ENCODE measurements around the gene PPP2R2C. TPM values are rescaled to one million over a fixed set of nuclear protein-coding genes. Genes with fewer than 3 reads are reported as not detected.

The PPP2R2C gene
- total and polyA plus RNA-seq, 2 of the 4 experiments (the other 2 are of a cell fraction), result 0.03 TPM; not detected in 1

DNA sequence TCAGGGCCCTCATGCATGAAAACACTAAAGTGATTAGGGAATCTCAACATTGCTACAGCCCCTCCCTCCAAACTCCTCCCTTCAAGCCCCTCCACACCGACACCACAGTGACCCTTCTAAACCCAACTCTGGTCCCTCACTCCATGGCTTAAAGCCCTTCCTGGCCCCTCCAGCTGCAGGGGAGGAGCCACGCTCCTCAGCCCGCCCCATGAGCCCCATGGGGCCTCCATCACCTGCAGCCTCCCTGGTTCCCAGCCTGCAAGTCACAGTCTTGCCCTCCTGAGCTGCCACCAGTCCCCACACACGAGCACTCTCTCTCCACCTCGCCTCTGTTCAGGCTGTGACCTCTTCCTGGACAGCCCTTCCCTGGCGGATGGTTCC, 31.2 kb downstream of the PPP2R2C start:
- dilution Hi-C loops (cut with HindIII; ENCODE audit: low sequenced_read_pairs, unreplicated experiment) (no loop called here), in situ Hi-C loops (cut with MboI; ENCODE audit: low sequenced_read_pairs) (loop anchor here (25.0 kb wide), 1 partner anchor 404 kb away; no protein-coding TSS in a partner anchor), intact Hi-C loops (cut with micrococcal nuclease) (no loop called here)
- no peak overlapping the region for H2BK15ac ChIP-seq (ENCODE audit: low read depth, low read length)
- no CpG with 5 or more reads among the region's 6 CpGs for WGBS, 2 experiments (ENCODE audit: extremely low coverage in 2 of 2, insufficient read length in 1 of 2)
- no peak overlapping the region for H3K14ac ChIP-seq (replicated peaks; ENCODE audit: low read depth, low read length)
- no TSS peak for BruUV-seq (replicated peaks)
- no peaks in the 10 kb centered on the region for H3K36me3 ChIP-seq (ENCODE audit: control insufficient read depth, insufficient read depth, low read length)
- no peak overlapping the region for H2BK120ac ChIP-seq (ENCODE audit: low read depth, low read length)
- H4K5ac ChIP-seq (ENCODE audit: low read depth, low read length), result no peak overlapping the region
- CTCF ChIA-PET, result no interaction called here
- no peak overlapping the region for H2AFZ ChIP-seq (replicated peaks; ENCODE audit: low read length, poor library complexity)
- DNase-seq (no peak), ATAC-seq (ENCODE audit: low read depth) (no peak)
- H2AK5ac ChIP-seq (ENCODE audit: low read depth, low read length), result no peak overlapping the region
- H4K20me1 ChIP-seq (ENCODE audit: insufficient read depth, low read length), result no peaks in the 10 kb centered on the region
- no peak overlapping the region for H3K27ac ChIP-seq (ENCODE audit: insufficient read depth, low read length)
- no peaks in the 10 kb centered on the region for H3K79me1 ChIP-seq (ENCODE audit: low read depth in 1 of 2, low read length in 2 of 2)
- no peak overlapping the region for H3K9ac ChIP-seq (ENCODE audit: low read depth, low read length)
- H3K4me1 ChIP-seq (ENCODE audit: control insufficient read depth, insufficient read depth, low read length), result no peaks in the 10 kb centered on the region
- no peak overlapping the region for H3K4me2 ChIP-seq (ENCODE audit: low read depth, low read length)
- no peaks in the 10 kb centered on the region for H3K9me1 ChIP-seq (ENCODE audit: insufficient read depth, low read length)
- no peak overlapping the region for H4K91ac ChIP-seq (ENCODE audit: insufficient read depth, low read depth, low read length)
- no peak overlapping the region for H2BK20ac ChIP-seq (ENCODE audit: low read depth, low read length)
- H2BK5ac ChIP-seq (ENCODE audit: low read depth, low read length, poor library complexity, severe bottlenecking), result no peak overlapping the region
- POLR2A ChIA-PET (ENCODE audit: unreplicated experiment), result no interaction called here
- TF ChIP-seq, protein P1, sequence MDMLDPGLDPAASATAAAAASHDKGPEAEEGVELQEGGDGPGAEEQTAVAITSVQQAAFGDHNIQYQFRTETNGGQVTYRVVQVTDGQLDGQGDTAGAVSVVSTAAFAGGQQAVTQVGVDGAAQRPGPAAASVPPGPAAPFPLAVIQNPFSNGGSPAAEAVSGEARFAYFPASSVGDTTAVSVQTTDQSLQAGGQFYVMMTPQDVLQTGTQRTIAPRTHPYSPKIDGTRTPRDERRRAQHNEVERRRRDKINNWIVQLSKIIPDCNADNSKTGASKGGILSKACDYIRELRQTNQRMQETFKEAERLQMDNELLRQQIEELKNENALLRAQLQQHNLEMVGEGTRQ (IDR thresholded peaks at IDR 0.05; ENCODE audit: low read depth, low read length), result no peak
- TF ChIP-seq, protein P2, sequence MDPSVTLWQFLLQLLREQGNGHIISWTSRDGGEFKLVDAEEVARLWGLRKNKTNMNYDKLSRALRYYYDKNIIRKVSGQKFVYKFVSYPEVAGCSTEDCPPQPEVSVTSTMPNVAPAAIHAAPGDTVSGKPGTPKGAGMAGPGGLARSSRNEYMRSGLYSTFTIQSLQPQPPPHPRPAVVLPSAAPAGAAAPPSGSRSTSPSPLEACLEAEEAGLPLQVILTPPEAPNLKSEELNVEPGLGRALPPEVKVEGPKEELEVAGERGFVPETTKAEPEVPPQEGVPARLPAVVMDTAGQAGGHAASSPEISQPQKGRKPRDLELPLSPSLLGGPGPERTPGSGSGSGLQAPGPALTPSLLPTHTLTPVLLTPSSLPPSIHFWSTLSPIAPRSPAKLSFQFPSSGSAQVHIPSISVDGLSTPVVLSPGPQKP (IDR thresholded peaks at IDR 0.05; ENCODE audit: borderline replicate concordance, low read depth, low read length), result no peak
- no peak for TF ChIP-seq FOS (IDR thresholded peaks at IDR 0.05; ENCODE audit: low read depth, low read length)
- TF ChIP-seq, protein P3, sequence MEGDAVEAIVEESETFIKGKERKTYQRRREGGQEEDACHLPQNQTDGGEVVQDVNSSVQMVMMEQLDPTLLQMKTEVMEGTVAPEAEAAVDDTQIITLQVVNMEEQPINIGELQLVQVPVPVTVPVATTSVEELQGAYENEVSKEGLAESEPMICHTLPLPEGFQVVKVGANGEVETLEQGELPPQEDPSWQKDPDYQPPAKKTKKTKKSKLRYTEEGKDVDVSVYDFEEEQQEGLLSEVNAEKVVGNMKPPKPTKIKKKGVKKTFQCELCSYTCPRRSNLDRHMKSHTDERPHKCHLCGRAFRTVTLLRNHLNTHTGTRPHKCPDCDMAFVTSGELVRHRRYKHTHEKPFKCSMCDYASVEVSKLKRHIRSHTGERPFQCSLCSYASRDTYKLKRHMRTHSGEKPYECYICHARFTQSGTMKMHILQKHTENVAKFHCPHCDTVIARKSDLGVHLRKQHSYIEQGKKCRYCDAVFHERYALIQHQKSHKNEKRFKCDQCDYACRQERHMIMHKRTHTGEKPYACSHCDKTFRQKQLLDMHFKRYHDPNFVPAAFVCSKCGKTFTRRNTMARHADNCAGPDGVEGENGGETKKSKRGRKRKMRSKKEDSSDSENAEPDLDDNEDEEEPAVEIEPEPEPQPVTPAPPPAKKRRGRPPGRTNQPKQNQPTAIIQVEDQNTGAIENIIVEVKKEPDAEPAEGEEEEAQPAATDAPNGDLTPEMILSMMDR (conservative IDR thresholded peaks at IDR 0.05; ENCODE audit: low read depth, low read length), result no peak
- H2AK9ac ChIP-seq (replicated peaks; ENCODE audit: low read depth, low read length, poor library complexity), result no peak overlapping the region
- H3K18ac ChIP-seq (ENCODE audit: low read depth, low read length), result no peak overlapping the region
- H4K8ac ChIP-seq (ENCODE audit: low read depth in 2 of 2, low read length in 2 of 2), result no peak overlapping the region
- no peak overlapping the region for H3K4ac ChIP-seq (ENCODE audit: low read depth, low read length)
- H3K4me3 ChIP-seq (ENCODE audit: insufficient read depth, low read depth, low read length), result no peak overlapping the region
- no peak overlapping the region for H3K56ac ChIP-seq (ENCODE audit: extremely low read depth, insufficient read depth, low read length)
- H3K9me3 ChIP-seq (ENCODE audit: control insufficient read depth, insufficient read depth, low read length), result peaks cover 2% of the 10 kb centered on the region; the same call in 1 of the 2 replicates
- H3K23ac ChIP-seq (ENCODE audit: low read depth, low read length), result no peak overlapping the region
- H3K27me3 ChIP-seq (ENCODE audit: control insufficient read depth, insufficient read depth, low read length), result peaks cover 5% of the 10 kb centered on the region; the same call in 1 of the 2 replicates

All from IMR-90 (cell line).